Astrocyte (in vitro differentiated cells and primary cell): ENCODE measurements around the gene RASL12. TPM values are rescaled to one million over a fixed set of nuclear protein-coding genes. Genes with fewer than 3 reads are reported as not detected.
"Not testable (repeated sequence)": the region's sequence is repeated elsewhere in the genome, so short reads cannot be mapped to it uniquely, and the experiment has no call there.

Experiments used
- DNase-seq: peaks from one replicate; pipeline ENCODE4 v3.0.0-alpha.2; 2010; ENCODE audit warnings: low read depth
- FAIRE-seq: peaks from 2 replicates; lab custom pipeline; 2011; peaks lifted over from hg19 to GRCh38; lab: Jason Lieb, UNC
- H2AFZ ChIP-seq: 2 replicates; pipeline ENCODE4 v1.6.0; 2012; ENCODE audit warnings: low read depth, low read length, inconsistent platforms
- H3K27ac ChIP-seq: 2 replicates; pipeline ENCODE4 v1.5.1; 2011; ENCODE audit warnings: low read depth, low read length, inconsistent platforms
- H3K27me3 ChIP-seq: 2 replicates; pipeline ENCODE4 v1.6.0; 2011; ENCODE audit warnings: low read length, inconsistent platforms; ENCODE audit not compliant: insufficient read depth
- H3K36me3 ChIP-seq: 2 replicates; pipeline ENCODE4 v1.5.1; 2011; ENCODE audit warnings: low read length, inconsistent platforms; ENCODE audit not compliant: insufficient read depth
- H3K4me1 ChIP-seq: 2 replicates; pipeline ENCODE4 v1.5.1; 2011; ENCODE audit warnings: low read length, inconsistent platforms; ENCODE audit not compliant: insufficient read depth
- H3K4me2 ChIP-seq: 2 replicates; pipeline ENCODE4 v1.6.0; 2012; ENCODE audit warnings: low read length, inconsistent platforms
- H3K4me3 ChIP-seq: 2 replicates; pipeline ENCODE4 v1.5.1; 2011; ENCODE audit warnings: low read depth, mild to moderate bottlenecking, low read length, inconsistent platforms; ENCODE audit not compliant: insufficient read depth
- H3K79me2 ChIP-seq: 2 replicates; pipeline ENCODE4 v1.6.0; 2012; ENCODE audit warnings: mild to moderate bottlenecking, low read length, inconsistent platforms; ENCODE audit not compliant: insufficient read depth
- H3K9ac ChIP-seq: 2 replicates; pipeline ENCODE4 v1.6.0; 2012; ENCODE audit warnings: mild to moderate bottlenecking, low read length, inconsistent platforms
- H3K9me3 ChIP-seq: 2 replicates; pipeline ENCODE4 v1.5.1; 2012; ENCODE audit warnings: low read depth, mild to moderate bottlenecking, low read length, inconsistent platforms; ENCODE audit not compliant: insufficient read depth
- H4K20me1 ChIP-seq: 2 replicates; pipeline ENCODE4 v1.6.0; 2012; ENCODE audit warnings: low read length, inconsistent platforms; ENCODE audit not compliant: insufficient read depth
- H3K27ac Mint-ChIP-seq: one replicate; pipeline ENCODE4 v1.8.0; 2021; ENCODE audit warnings: mild to moderate bottlenecking, mixed read lengths; ENCODE audit not compliant: unreplicated experiment
- H3K27me3 Mint-ChIP-seq: one replicate; pipeline ENCODE4 v1.8.0; 2021; ENCODE audit warnings: low read depth, mixed read lengths; ENCODE audit not compliant: unreplicated experiment
- H3K36me3 Mint-ChIP-seq: one replicate; pipeline ENCODE4 v1.8.0; 2021; ENCODE audit warnings: low read depth, mixed read lengths; ENCODE audit not compliant: unreplicated experiment
- H3K4me1 Mint-ChIP-seq: one replicate; pipeline ENCODE4 v1.8.0; 2021; ENCODE audit warnings: low read depth, mixed read lengths; ENCODE audit not compliant: unreplicated experiment
- H3K4me3 Mint-ChIP-seq: one replicate; pipeline ENCODE4 v1.8.0; 2021; ENCODE audit warnings: mild to moderate bottlenecking, moderate library complexity, mixed read lengths; ENCODE audit not compliant: unreplicated experiment
- H3K9me3 Mint-ChIP-seq: one replicate; pipeline ENCODE4 v1.8.0; 2021; ENCODE audit warnings: mild to moderate bottlenecking, mixed read lengths; ENCODE audit not compliant: unreplicated experiment
- CTCF ChIP-seq: IDR thresholded peaks from 2 replicates; pipeline ENCODE4 v1.5.1; 2011; ENCODE audit warnings: low read depth, mild to moderate bottlenecking, inconsistent platforms, low read length, moderate library complexity; ENCODE audit not compliant: insufficient read depth
- EZH2 ChIP-seq: IDR thresholded peaks from 2 replicates; pipeline ENCODE4 v1.6.1; 2012; ENCODE audit warnings: mild to moderate bottlenecking, low read length, inconsistent platforms; ENCODE audit not compliant: insufficient read depth
- total RNA-seq: library from RNA; stranded (reverse); gene quantifications from 2 replicates; pipeline ENCODE4 v1.2.1, GENCODE V29; 2021

Gene RASL12
- total RNA-seq, 1 donor from 2014 or later: 0.32 TPM

GRCh38 chr15:65100442-65100841 is 32.7 kb upstream of the RASL12 start:
- no peak overlapping the region for H3K4me3 ChIP-seq
- Mint-ChIP-seq H3K4me3 (no peak overlapping the region), H3K27me3 (peaks cover 18% of the 10 kb centered on the region), H3K4me1 (peaks cover 14% of the 10 kb centered on the region), H3K36me3 (peaks cover 38% of the 10 kb centered on the region), H3K9me3 (peaks cover 4% of the 10 kb centered on the region), H3K27ac (no peak overlapping the region)
- H3K27me3 ChIP-seq: no peaks in the 10 kb centered on the region
- no peak overlapping the region for H3K9ac ChIP-seq
- TF ChIP-seq EZH2: no peak
- no peak for TF ChIP-seq CTCF
- H3K27ac ChIP-seq: no peak overlapping the region
- peaks cover 25% of the 10 kb centered on the region for H4K20me1 ChIP-seq
- H3K9me3 ChIP-seq: no peaks in the 10 kb centered on the region
- no peak for FAIRE-seq
- H3K4me2 ChIP-seq: no peak overlapping the region
- H3K36me3 ChIP-seq: peaks cover 8% of the 10 kb centered on the region
- H3K79me2 ChIP-seq: no peaks in the 10 kb centered on the region
- peaks cover 9% of the 10 kb centered on the region for H3K4me1 ChIP-seq
- no peak overlapping the region for H2AFZ ChIP-seq
- no peak for DNase-seq

GRCh38 chr15:65099801-65100200 is 32.0 kb upstream of the RASL12 start:
- H4K20me1 ChIP-seq: peaks cover 25% of the 10 kb centered on the region
- H3K36me3 Mint-ChIP-seq: peaks cover 35% of the 10 kb centered on the region
- not testable (repeated sequence) for FAIRE-seq, H3K27ac Mint-ChIP-seq, H3K9me3 Mint-ChIP-seq, H3K4me1 ChIP-seq, H3K27ac ChIP-seq, H3K36me3 ChIP-seq, H2AFZ ChIP-seq, H3K9ac ChIP-seq, H3K79me2 ChIP-seq, H3K4me3 ChIP-seq, H3K27me3 ChIP-seq, H3K9me3 ChIP-seq, H3K4me3 Mint-ChIP-seq, H3K4me2 ChIP-seq, DNase-seq
- H3K4me1 Mint-ChIP-seq: peaks cover 14% of the 10 kb centered on the region
- peaks cover 21% of the 10 kb centered on the region for H3K27me3 Mint-ChIP-seq

GRCh38 chr15:65099336-65099735 is 31.5 kb upstream of the RASL12 start:
- Histone ChIP-seq H4K20me1 (peaks cover 25% of the 10 kb centered on the region), H3K79me2 (no peaks in the 10 kb centered on the region), H3K27ac (no peak overlapping the region), H3K27me3 (no peaks in the 10 kb centered on the region), H2AFZ (no peak overlapping the region), H3K4me1 (peaks cover 9% of the 10 kb centered on the region), H3K36me3 (peaks cover 8% of the 10 kb centered on the region), H3K4me2 (no peak overlapping the region), H3K4me3 (no peak overlapping the region), H3K9me3 (no peaks in the 10 kb centered on the region), H3K9ac (no peak overlapping the region)
- Mint-ChIP-seq H3K4me3 (no peak overlapping the region), H3K9me3 (peaks cover 4% of the 10 kb centered on the region), H3K36me3 (peaks cover 36% of the 10 kb centered on the region), H3K27ac (no peak overlapping the region), H3K27me3 (peaks cover 21% of the 10 kb centered on the region), H3K4me1 (peaks cover 14% of the 10 kb centered on the region)
- no peak for FAIRE-seq
- DNase-seq: no peak
- no peak for TF ChIP-seq EZH2
